ENCODE data around the gene EML3. TPM values are rescaled to one million over a fixed set of nuclear protein-coding genes. Genes with fewer than 3 reads are reported as not detected.
"Not testable (repeated sequence)": the region's sequence is repeated elsewhere in the genome, so short reads cannot be mapped to it uniquely, and the experiment has no call there.

EML3 gene
- total and polyA plus RNA-seq, 7 experiments from 2014 or later: 14.6 to 209 (median 169) TPM

DNA sequence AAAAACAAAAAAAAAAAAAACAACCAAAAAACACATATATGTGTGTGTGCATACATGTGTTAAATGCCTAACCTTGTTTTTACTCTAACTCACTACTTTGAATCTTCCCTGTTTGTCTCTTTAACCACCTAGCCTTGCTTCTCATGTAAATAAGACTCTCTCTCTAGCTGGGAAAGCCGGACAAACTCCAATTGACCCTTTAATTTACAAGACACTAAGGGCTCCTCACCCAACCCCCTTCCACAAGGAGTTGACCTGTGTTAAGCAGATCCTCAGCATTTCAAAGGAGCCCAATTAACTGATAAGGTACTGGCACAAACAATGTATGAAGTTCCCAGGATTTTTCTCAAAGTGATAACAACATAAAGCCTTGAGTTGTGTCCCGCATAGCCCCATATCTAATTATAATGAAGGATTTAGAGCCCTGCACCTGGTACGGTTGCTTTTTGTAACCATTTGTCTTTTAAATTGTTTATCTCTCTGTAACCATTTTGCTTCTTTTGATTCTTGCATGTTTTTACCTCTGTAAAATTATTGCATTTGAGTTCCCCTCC, 50.8 kb downstream of the EML3 start:
- peaks cover 21 to 56% (median 44%) of the 10 kb centered on the region in 7 donors for H3K4me1 Mint-ChIP-seq
- ATAC-seq; H3K9me3 Mint-ChIP-seq; H3K4me3 ChIP-seq (ENCODE audit: low read length); H3K27me3 ChIP-seq (ENCODE audit: control insufficient read depth in 2 of 2, insufficient read depth in 2 of 2, low read length in 2 of 2); H3K27ac ChIP-seq (ENCODE audit: low read depth, low read length); H3K4me3 Mint-ChIP-seq; H3K27me3 Mint-ChIP-seq; intact Hi-C loops (cut with micrococcal nuclease); DNase-seq; H3K9me3 ChIP-seq (ENCODE audit: control insufficient read depth in 2 of 3, low read length in 3 of 3): not testable (repeated sequence)
- H3K27ac Mint-ChIP-seq: peak overlapping the region in 7 of 9 donors; percentile 34 to 75 (median 69)
- peaks cover 15 to 35% of the 10 kb centered on the region in 2 donors for H3K4me1 ChIP-seq (ENCODE audit: control insufficient read depth in 2 of 2, insufficient read depth in 2 of 2, low read length in 2 of 2)
- ChIA-PET POLR2A (interaction anchor here (1.4 to 5.2 kb wide), 3 partner anchors 10 to 137 kb away, joined by 6 to 57 read pairs (median 7); partner anchors contain the start of gene AHNAK), CTCF (interaction anchor here (0.6 to 5.8 kb wide), 10 partner anchors 8 to 180 kb away, joined by 3 to 125 read pairs (median 10); partner anchors contain the start of gene AHNAK)
- H3K36me3 Mint-ChIP-seq: peaks cover 9 to 41% (median 30%) of the 10 kb centered on the region in 5 donors
- peaks cover 12 to 62% (median 20%) of the 10 kb centered on the region in 3 experiments for H3K36me3 ChIP-seq (ENCODE audit: control insufficient read depth in 2 of 3, insufficient read depth in 3 of 3, low read length in 3 of 3)

DNA sequence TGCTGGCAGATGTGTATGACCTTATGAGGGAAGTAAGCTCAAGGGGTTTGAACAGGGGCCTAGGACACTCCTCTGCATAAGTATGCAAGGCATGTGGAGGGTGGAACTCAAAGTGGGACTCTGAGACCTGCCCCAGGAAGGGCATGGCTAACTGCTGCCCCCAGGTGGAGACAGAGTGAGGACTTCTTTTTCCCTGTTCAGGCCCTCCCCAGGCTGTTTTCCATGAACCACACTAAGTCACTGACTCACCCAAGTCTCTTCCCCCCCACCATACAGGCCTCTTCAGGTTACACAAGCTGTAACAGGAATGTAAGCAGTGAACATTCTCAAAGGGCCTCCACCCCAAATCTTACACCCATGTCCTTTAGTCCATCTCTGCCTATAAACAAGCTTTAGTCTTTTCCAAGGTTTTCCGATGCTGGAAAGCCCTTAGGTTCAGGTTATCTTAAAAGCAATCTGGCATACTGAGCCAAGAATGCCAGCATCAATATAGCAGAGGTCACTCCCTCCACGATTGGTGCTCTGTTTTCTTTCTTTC, 51.9 kb downstream of the EML3 start:
- H3K27me3 Mint-ChIP-seq: no peaks in the 10 kb centered on the region
- Histone ChIP-seq H3K36me3 (ENCODE audit: control insufficient read depth in 2 of 3, insufficient read depth in 3 of 3, low read length in 3 of 3) (peaks cover 7 to 51% (median 10%) of the 10 kb centered on the region in 3 experiments), H3K9me3 (ENCODE audit: control insufficient read depth in 2 of 3, low read length in 3 of 3) (no peaks in the 10 kb centered on the region), H3K27me3 (ENCODE audit: control insufficient read depth in 2 of 2, insufficient read depth in 2 of 2, low read length in 2 of 2) (no peaks in the 10 kb centered on the region), H3K4me1 (ENCODE audit: control insufficient read depth in 2 of 2, insufficient read depth in 2 of 2, low read length in 2 of 2) (peaks cover 26 to 45% of the 10 kb centered on the region in 2 donors), H3K4me3 (ENCODE audit: low read length) (no peak overlapping the region), H3K27ac (ENCODE audit: low read depth, low read length) (peak overlapping the region; percentile 3)
- peaks cover 26 to 59% (median 47%) of the 10 kb centered on the region in 7 donors for H3K4me1 Mint-ChIP-seq
- DNase-seq (peak; percentile 50 to 81 (median 69)), ATAC-seq (peak; percentile 58)
- POLR2A ChIA-PET: interaction anchor here (0.6 to 10.5 kb wide), 7 partner anchors 9 to 153 kb away, joined by 3 to 92 read pairs (median 6); partner anchors contain the start of genes AHNAK, EEF1G and TUT1
- CTCF ChIA-PET: interaction anchor here (0.7 to 5.8 kb wide), 16 partner anchors 8 to 216 kb away, joined by 3 to 125 read pairs (median 7); partner anchors contain the start of genes AHNAK and EEF1G
- intact Hi-C loops (cut with micrococcal nuclease): loop anchor here (1.0 kb wide), 5 partner anchors 18 to 180 kb away; no protein-coding TSS in a partner anchor
- H3K9me3 Mint-ChIP-seq: no peaks in the 10 kb centered on the region
- H3K27ac Mint-ChIP-seq: peak overlapping the region; percentile 7 to 98 (median 84)
- peaks cover 9 to 32% (median 20%) of the 10 kb centered on the region in 5 donors for H3K36me3 Mint-ChIP-seq
- no peak overlapping the region for H3K4me3 Mint-ChIP-seq

DNA sequence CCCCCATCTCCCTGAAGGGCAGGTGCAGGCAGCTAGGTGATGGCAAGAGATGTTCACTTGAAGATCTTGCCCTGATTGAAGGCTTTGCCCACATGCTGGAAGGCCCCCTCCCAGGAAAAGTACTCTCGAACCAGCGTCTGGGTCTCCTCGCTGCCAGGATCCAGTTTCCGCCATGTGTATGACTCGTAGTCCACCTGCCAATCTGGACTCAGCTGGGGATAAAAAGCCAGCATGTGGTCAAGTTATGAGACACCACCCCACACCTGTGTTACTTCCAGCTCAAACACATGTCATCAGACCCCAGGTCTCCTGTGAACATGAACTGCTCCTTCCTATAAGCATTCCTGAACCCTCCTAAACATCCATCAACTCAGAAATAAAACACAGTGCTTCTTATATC, 52.9 kb downstream of the EML3 start:
- H3K4me3 Mint-ChIP-seq: peak overlapping the region in 1 of 10 donors; percentile 49
- H3K36me3 Mint-ChIP-seq: peaks cover 9 to 29% (median 17%) of the 10 kb centered on the region in 5 donors

DNA sequence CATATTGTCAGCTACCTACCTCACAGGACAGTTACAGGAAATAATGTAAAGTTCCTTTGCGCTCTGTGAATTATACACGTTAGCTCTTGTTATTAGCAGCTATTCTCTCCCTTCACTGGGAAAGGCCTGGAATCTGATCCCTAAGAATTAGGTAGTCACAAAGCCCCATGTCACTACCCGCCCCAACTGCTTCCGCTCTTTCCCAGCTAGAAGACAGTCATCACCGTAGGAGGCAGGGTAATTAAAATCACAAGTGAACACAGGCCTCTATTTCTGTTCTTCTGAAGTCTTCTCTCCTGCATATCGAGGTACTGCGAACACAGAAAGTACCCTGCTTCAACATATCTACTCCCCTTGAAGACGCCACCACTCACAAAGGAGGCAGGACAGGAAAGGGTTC, 53.4 kb downstream of the EML3 start:
- Mint-ChIP-seq H3K36me3 (peaks cover 9 to 29% (median 17%) of the 10 kb centered on the region in 5 donors), H3K27me3 (no peaks in the 10 kb centered on the region), H3K9me3 (no peaks in the 10 kb centered on the region), H3K4me1 (peaks cover 39 to 70% (median 58%) of the 10 kb centered on the region in 7 donors), H3K27ac (peak overlapping the region; percentile 48 to 98 (median 85)), H3K4me3 (peak overlapping the region in 2 of 10 donors; percentile 17 to 49)
- Histone ChIP-seq H3K9me3 (ENCODE audit: control insufficient read depth in 2 of 3, low read length in 3 of 3) (no peaks in the 10 kb centered on the region), H3K27ac (ENCODE audit: low read depth, low read length) (peak overlapping the region; percentile 44), H3K27me3 (ENCODE audit: control insufficient read depth in 2 of 2, insufficient read depth in 2 of 2, low read length in 2 of 2) (no peaks in the 10 kb centered on the region), H3K4me3 (ENCODE audit: low read length) (no peak overlapping the region), H3K4me1 (ENCODE audit: control insufficient read depth in 2 of 2, insufficient read depth in 2 of 2, low read length in 2 of 2) (peaks cover 41 to 56% of the 10 kb centered on the region in 2 donors), H3K36me3 (ENCODE audit: control insufficient read depth in 2 of 3, insufficient read depth in 3 of 3, low read length in 3 of 3) (peaks cover 5 to 40% (median 8%) of the 10 kb centered on the region in 3 experiments)
- CTCF ChIA-PET: interaction anchor here (0.6 to 5.8 kb wide), 9 partner anchors 8 to 180 kb away, joined by 3 to 125 read pairs (median 4); partner anchors contain the start of gene AHNAK
- DNase-seq (no peak), ATAC-seq (no peak)
- POLR2A ChIA-PET: interaction anchor here (0.6 to 10.5 kb wide), 5 partner anchors 14 to 1485 kb away, joined by 3 to 92 read pairs (median 20); partner anchors contain the start of genes AHNAK and EEF1G
- intact Hi-C loops (cut with micrococcal nuclease): loop anchor here (10.0 kb wide), 3 partner anchors 594 to 1574 kb away; partner anchors contain the start of gene FTH1 (in 1 of the 2)

More for the DNA sequence above, 52.9 kb downstream of the EML3 start:
- Mint-ChIP-seq H3K4me1 (peaks cover 35 to 66% (median 54%) of the 10 kb centered on the region in 7 donors), H3K27ac (peak overlapping the region; percentile 48 to 98 (median 85))
- not testable (repeated sequence) for DNase-seq; H3K4me3 ChIP-seq (ENCODE audit: low read length); H3K27me3 ChIP-seq (ENCODE audit: control insufficient read depth in 2 of 2, insufficient read depth in 2 of 2, low read length in 2 of 2); H3K9me3 Mint-ChIP-seq; H3K9me3 ChIP-seq (ENCODE audit: control insufficient read depth in 2 of 3, low read length in 3 of 3); H3K27me3 Mint-ChIP-seq; ATAC-seq
- Histone ChIP-seq H3K27ac (ENCODE audit: low read depth, low read length) (peak overlapping the region; percentile 44), H3K36me3 (ENCODE audit: control insufficient read depth in 2 of 3, insufficient read depth in 3 of 3, low read length in 3 of 3) (peaks cover 5 to 41% (median 8%) of the 10 kb centered on the region in 3 experiments), H3K4me1 (ENCODE audit: control insufficient read depth in 2 of 2, insufficient read depth in 2 of 2, low read length in 2 of 2) (peaks cover 36 to 51% of the 10 kb centered on the region in 2 donors)
- POLR2A ChIA-PET: interaction anchor here (0.6 to 10.5 kb wide), 5 partner anchors 13 to 1486 kb away, joined by 3 to 92 read pairs (median 4); partner anchors contain the start of genes AHNAK and EEF1G
- intact Hi-C loops (cut with micrococcal nuclease): loop anchor here (1.0 to 10.0 kb wide), 8 partner anchors 17 to 1575 kb away; partner anchors contain the start of gene FTH1 (in 1 of the 2)
- CTCF ChIA-PET: interaction anchor here (0.6 to 5.8 kb wide), 11 partner anchors 7 to 180 kb away, joined by 3 to 125 read pairs (median 10); partner anchors contain the start of genes AHNAK and EEF1G

DNA sequence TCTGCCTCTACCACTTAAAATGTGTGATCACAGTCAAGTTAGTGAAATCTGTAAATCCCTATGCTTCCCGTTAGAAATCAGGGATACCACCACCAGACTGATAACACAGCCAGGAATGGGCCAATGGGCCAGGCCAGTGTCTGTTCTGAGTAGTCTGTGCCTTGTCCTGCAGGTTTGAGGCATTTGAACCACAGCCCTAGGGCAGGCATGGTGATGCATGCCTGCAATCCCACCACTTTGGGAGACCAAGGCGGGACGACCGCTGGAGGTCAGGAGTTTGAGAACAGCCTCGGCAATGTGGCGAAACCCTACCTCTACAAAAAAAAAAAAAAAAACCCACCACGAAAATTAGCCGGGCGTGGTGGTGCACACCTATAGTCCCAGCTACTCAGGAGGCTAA, 53.9 kb downstream of the EML3 start:
- ChIA-PET POLR2A (interaction anchor here (0.6 to 10.5 kb wide), 6 partner anchors 10 to 157 kb away, joined by 3 to 92 read pairs (median 12); partner anchors contain the start of genes AHNAK and EEF1G), CTCF (interaction anchor here (0.6 to 5.8 kb wide), 9 partner anchors 9 to 235 kb away, joined by 3 to 125 read pairs (median 7); partner anchors contain the start of gene AHNAK)
- H3K9me3 ChIP-seq (ENCODE audit: control insufficient read depth in 2 of 3, low read length in 3 of 3): no peaks in the 10 kb centered on the region
- H3K4me1 Mint-ChIP-seq: peaks cover 45 to 73% (median 64%) of the 10 kb centered on the region in 7 donors
- H3K27ac Mint-ChIP-seq: peak overlapping the region in 6 of 9 donors; percentile 33 to 98 (median 94)
- ATAC-seq (no peak), DNase-seq (no peak)
- no peaks in the 10 kb centered on the region for H3K9me3 Mint-ChIP-seq
- H3K4me3 ChIP-seq (ENCODE audit: low read length): no peak overlapping the region
- intact Hi-C loops (cut with micrococcal nuclease): loop anchor here (10.0 kb wide), 3 partner anchors 594 to 1574 kb away; partner anchors contain the start of gene FTH1 (in 1 of the 2)
- peaks cover 9 to 28% (median 17%) of the 10 kb centered on the region in 5 donors for H3K36me3 Mint-ChIP-seq
- H3K4me1 ChIP-seq (ENCODE audit: control insufficient read depth in 2 of 2, insufficient read depth in 2 of 2, low read length in 2 of 2): peaks cover 46 to 61% of the 10 kb centered on the region in 2 donors
- no peaks in the 10 kb centered on the region for H3K27me3 ChIP-seq (ENCODE audit: control insufficient read depth in 2 of 2, insufficient read depth in 2 of 2, low read length in 2 of 2)
- H3K27ac ChIP-seq (ENCODE audit: low read depth, low read length): peak overlapping the region; percentile 44
- no peak overlapping the region for H3K4me3 Mint-ChIP-seq
- H3K27me3 Mint-ChIP-seq: no peaks in the 10 kb centered on the region
- peaks cover 5 to 35% (median 8%) of the 10 kb centered on the region in 3 experiments for H3K36me3 ChIP-seq (ENCODE audit: control insufficient read depth in 2 of 3, insufficient read depth in 3 of 3, low read length in 3 of 3)
